Liver (tissue), 9 donors: ENCODE data around the gene ROR1. TPM values are rescaled to one million over a fixed set of nuclear protein-coding genes. Genes with fewer than 3 reads are reported as not detected.

ENCODE experiments used
- DNase-seq: peaks from one replicate; pipeline ENCODE4 v3.0.0-alpha.2; 2017; ENCODE audit warnings: low spot score
- H3K27ac ChIP-seq, 2 donors: one replicate each; pipeline ENCODE4 v1.7.0; 2013; ENCODE audit warnings: inconsistent platforms in 2 of 2, low read length in 2 of 2, control low read depth in 1 of 2, low read depth in 1 of 2, mild to moderate bottlenecking in 1 of 2
- H3K27me3 ChIP-seq, 4 donors: one replicate each; pipeline versions ENCODE4 v1.6.1 to v1.7.0; 2013; ENCODE audit warnings: low read length in 3 of 4, inconsistent platforms in 1 of 4, mild to moderate bottlenecking in 1 of 4, moderate library complexity in 1 of 4; ENCODE audit not compliant: control insufficient read depth in 4 of 4, insufficient read depth in 4 of 4
- H3K36me3 ChIP-seq, 4 donors: one replicate each; pipeline versions ENCODE4 v1.6.1 to v1.7.0; 2013; ENCODE audit warnings: low read length in 3 of 4, mild to moderate bottlenecking in 3 of 4, low read depth in 1 of 4, moderate library complexity in 1 of 4; ENCODE audit not compliant: control insufficient read depth in 4 of 4, insufficient read depth in 3 of 4
- H3K4me1 ChIP-seq, 4 donors: one replicate each; pipeline versions ENCODE4 v1.6.1 to v1.7.0; 2013; ENCODE audit warnings: low read length in 3 of 4, mild to moderate bottlenecking in 3 of 4, moderate library complexity in 1 of 4; ENCODE audit not compliant: control insufficient read depth in 4 of 4, insufficient read depth in 4 of 4
- H3K4me3 ChIP-seq, 3 donors: one replicate each; pipeline versions ENCODE4 v1.6.1 to v1.7.0; 2013; ENCODE audit warnings: low read length in 3 of 3, control low read depth in 1 of 3, low read depth in 1 of 3, mild to moderate bottlenecking in 1 of 3
- H3K9ac ChIP-seq, 2 donors: one replicate each; pipeline ENCODE4 v1.7.0; 2013; ENCODE audit warnings: low read length in 2 of 2, mild to moderate bottlenecking in 2 of 2, moderate library complexity in 2 of 2, control low read depth in 1 of 2, low read depth in 1 of 2
- H3K9me3 ChIP-seq, 4 donors: one replicate each; pipeline versions ENCODE4 v1.6.1 to v1.7.0; 2013; ENCODE audit warnings: low read length in 3 of 4; ENCODE audit not compliant: control insufficient read depth in 4 of 4
- EGR1 ChIP-seq, 2 donors: IDR thresholded peaks; 2 replicates each; pipeline ENCODE4 v1.6.1; 2016 to 2018; ENCODE audit warnings: antibody characterized with exemption in 2 of 2, low read depth in 2 of 2
- FOXA2 ChIP-seq: IDR thresholded peaks from 2 replicates; pipeline ENCODE4 v1.6.1; 2016; ENCODE audit warnings: antibody characterized with exemption
- GABPA ChIP-seq, 2 donors: IDR thresholded peaks in 1 of 2; conservative IDR thresholded peaks in 1 of 2; 2 replicates each; pipeline ENCODE4 v1.6.1; 2016; ENCODE audit warnings: antibody characterized with exemption in 2 of 2, mild to moderate bottlenecking in 1 of 2, moderate library complexity in 1 of 2
- HNF4A ChIP-seq, 2 donors: conservative IDR thresholded peaks; 2 replicates each; pipeline ENCODE4 v1.6.1; 2016; ENCODE audit warnings: antibody characterized with exemption in 2 of 2, mild to moderate bottlenecking in 2 of 2
- HNF4G ChIP-seq: IDR thresholded peaks from 2 replicates; pipeline ENCODE4 v1.6.1; 2016; ENCODE audit warnings: antibody characterized with exemption
- JUND ChIP-seq, 2 donors: IDR thresholded peaks; 2 replicates each; pipeline ENCODE4 v1.6.1; 2016; ENCODE audit warnings: antibody characterized with exemption in 2 of 2
- NR2F2 ChIP-seq: IDR thresholded peaks from 2 replicates; pipeline ENCODE4 v1.6.1; 2016; ENCODE audit warnings: antibody characterized with exemption
- RXRA ChIP-seq, 2 donors: IDR thresholded peaks; 2 replicates each; pipeline ENCODE4 v1.6.1; 2017 to 2018; ENCODE audit warnings: antibody characterized with exemption in 2 of 2, mild to moderate bottlenecking in 1 of 2
- SP1 ChIP-seq: IDR thresholded peaks from 2 replicates; pipeline ENCODE4 v1.6.1; 2018; ENCODE audit warnings: antibody characterized with exemption, mild to moderate bottlenecking
- TAF1 ChIP-seq: conservative IDR thresholded peaks from 2 replicates; pipeline ENCODE4 v1.6.1; 2016; ENCODE audit warnings: antibody characterized with exemption, mild to moderate bottlenecking
- YY1 ChIP-seq: IDR thresholded peaks from 2 replicates; pipeline ENCODE4 v1.6.1; 2016; ENCODE audit warnings: antibody characterized with exemption, mild to moderate bottlenecking
- WGBS: extraction: QIAGEN DNeasy Blood & Tissue Kit; methylation state at CpG from one replicate; pipeline ENCODE4 v1.1.7; 2013; 5-methylcytosine and 5-hydroxymethylcytosine counted together
- polyA plus RNA-seq, 2 donors: library from polyadenylated mRNA; stranded (reverse) in 1 of 2; unstranded in 1 of 2; fragments of 200-250 nt in 1 of 2; fragments of >200 nt in 1 of 2; fragmentation: Nextera tagmentation in 1 of 2; extraction: Ambion mirVana in 1 of 2; gene quantifications; one replicate each; pipeline versions ENCODE4 v1.2.1 to v1.2.3, GENCODE V29; 2013 to 2015
- total RNA-seq, 2 donors: library from RNA; depleted of rRNA; stranded (reverse); fragments of >200 nt; gene quantifications; one replicate each; pipeline ENCODE4 v1.2.3, GENCODE V29; 2014
- TF ChIP-seq, protein P1 (sequence below): IDR thresholded peaks from 2 replicates; pipeline ENCODE4 v1.6.1; 2016; ENCODE audit warnings: antibody characterized with exemption
- TF ChIP-seq, protein P2 (sequence below): IDR thresholded peaks from 2 replicates; pipeline ENCODE4 v1.6.1; 2016; ENCODE audit warnings: antibody characterized with exemption, mild to moderate bottlenecking
- TF ChIP-seq, protein P3 (sequence below): IDR thresholded peaks from 2 replicates; pipeline ENCODE4 v1.6.1; 2016; ENCODE audit warnings: antibody characterized with exemption
- TF ChIP-seq, protein P4 (sequence below): fragments of 150-350 bp; IDR thresholded peaks from 2 replicates; pipeline ENCODE4 v1.5.1; 2017; ENCODE audit warnings: improper control_type of control experiment, low read depth, low read length; ENCODE audit not compliant: missing input control
- TF ChIP-seq, protein P5 (sequence below): IDR thresholded peaks from 2 replicates; pipeline ENCODE4 v1.6.1; 2016; ENCODE audit warnings: antibody characterized with exemption
- donor health status: healthy.
- donor health status: healthy.
- donor health status: healthy.
- donor health status: healthy.
- donor health status: healthy.

The ROR1 gene
- total and polyA plus RNA-seq, 4 donors = 0.15 to 0.98 (median 0.37) TPM

DNA sequence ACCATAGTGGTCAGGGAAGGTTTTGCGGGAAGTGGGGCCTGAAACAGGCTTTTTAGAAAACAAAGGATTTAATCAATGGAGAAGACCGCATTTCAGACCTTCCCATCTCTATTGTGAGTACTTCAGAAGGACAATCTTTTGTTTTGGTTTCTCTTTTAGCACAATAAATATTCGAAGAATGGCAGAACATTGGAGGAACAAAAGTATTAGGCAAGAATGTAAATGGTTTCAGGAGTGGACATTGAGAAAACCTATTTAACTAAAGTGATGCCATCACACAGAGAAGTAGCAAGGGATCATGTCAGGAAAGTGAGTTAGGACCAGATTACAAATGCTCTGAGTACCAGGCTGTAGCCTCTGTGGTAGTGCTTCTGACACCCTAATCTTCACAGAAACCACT, 402.8 kb downstream of the ROR1 start:
- Histone ChIP-seq H3K9ac (no peak overlapping the region), H3K27ac (no peak overlapping the region), H3K36me3 (no peaks in the 10 kb centered on the region), H3K4me3 (no peak overlapping the region), H3K4me1 (no peaks in the 10 kb centered on the region), H3K27me3 (no peaks in the 10 kb centered on the region), H3K9me3 (no peaks in the 10 kb centered on the region)
- DNase-seq = no peak
- TF ChIP-seq EGR1 (IDR thresholded peaks at IDR 0.05; ENCODE audit: low read depth in 2 of 2) (no peak), SP1 (no peak), RXRA (IDR thresholded peaks at IDR 0.05) (no peak), FOXA2 (no peak), YY1 (no peak), TAF1 (no peak), NR2F2 (no peak), HNF4G (no peak), GABPA (IDR thresholded peaks at IDR 0.05 in 1 of 2, conservative IDR thresholded peaks at IDR 0.05 in 1 of 2) (no peak), HNF4A (conservative IDR thresholded peaks at IDR 0.05) (no peak)
- TF ChIP-seq, protein P1, sequence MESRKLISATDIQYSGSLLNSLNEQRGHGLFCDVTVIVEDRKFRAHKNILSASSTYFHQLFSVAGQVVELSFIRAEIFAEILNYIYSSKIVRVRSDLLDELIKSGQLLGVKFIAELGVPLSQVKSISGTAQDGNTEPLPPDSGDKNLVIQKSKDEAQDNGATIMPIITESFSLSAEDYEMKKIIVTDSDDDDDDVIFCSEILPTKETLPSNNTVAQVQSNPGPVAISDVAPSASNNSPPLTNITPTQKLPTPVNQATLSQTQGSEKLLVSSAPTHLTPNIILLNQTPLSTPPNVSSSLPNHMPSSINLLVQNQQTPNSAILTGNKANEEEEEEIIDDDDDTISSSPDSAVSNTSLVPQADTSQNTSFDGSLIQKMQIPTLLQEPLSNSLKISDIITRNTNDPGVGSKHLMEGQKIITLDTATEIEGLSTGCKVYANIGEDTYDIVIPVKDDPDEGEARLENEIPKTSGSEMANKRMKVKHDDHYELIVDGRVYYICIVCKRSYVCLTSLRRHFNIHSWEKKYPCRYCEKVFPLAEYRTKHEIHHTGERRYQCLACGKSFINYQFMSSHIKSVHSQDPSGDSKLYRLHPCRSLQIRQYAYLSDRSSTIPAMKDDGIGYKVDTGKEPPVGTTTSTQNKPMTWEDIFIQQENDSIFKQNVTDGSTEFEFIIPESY = no peak
- TF ChIP-seq, protein P2, sequence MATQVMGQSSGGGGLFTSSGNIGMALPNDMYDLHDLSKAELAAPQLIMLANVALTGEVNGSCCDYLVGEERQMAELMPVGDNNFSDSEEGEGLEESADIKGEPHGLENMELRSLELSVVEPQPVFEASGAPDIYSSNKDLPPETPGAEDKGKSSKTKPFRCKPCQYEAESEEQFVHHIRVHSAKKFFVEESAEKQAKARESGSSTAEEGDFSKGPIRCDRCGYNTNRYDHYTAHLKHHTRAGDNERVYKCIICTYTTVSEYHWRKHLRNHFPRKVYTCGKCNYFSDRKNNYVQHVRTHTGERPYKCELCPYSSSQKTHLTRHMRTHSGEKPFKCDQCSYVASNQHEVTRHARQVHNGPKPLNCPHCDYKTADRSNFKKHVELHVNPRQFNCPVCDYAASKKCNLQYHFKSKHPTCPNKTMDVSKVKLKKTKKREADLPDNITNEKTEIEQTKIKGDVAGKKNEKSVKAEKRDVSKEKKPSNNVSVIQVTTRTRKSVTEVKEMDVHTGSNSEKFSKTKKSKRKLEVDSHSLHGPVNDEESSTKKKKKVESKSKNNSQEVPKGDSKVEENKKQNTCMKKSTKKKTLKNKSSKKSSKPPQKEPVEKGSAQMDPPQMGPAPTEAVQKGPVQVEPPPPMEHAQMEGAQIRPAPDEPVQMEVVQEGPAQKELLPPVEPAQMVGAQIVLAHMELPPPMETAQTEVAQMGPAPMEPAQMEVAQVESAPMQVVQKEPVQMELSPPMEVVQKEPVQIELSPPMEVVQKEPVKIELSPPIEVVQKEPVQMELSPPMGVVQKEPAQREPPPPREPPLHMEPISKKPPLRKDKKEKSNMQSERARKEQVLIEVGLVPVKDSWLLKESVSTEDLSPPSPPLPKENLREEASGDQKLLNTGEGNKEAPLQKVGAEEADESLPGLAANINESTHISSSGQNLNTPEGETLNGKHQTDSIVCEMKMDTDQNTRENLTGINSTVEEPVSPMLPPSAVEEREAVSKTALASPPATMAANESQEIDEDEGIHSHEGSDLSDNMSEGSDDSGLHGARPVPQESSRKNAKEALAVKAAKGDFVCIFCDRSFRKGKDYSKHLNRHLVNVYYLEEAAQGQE = no peak
- TF ChIP-seq, protein P3, sequence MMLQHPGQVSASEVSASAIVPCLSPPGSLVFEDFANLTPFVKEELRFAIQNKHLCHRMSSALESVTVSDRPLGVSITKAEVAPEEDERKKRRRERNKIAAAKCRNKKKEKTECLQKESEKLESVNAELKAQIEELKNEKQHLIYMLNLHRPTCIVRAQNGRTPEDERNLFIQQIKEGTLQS = no peak
- TF ChIP-seq, protein P4, sequence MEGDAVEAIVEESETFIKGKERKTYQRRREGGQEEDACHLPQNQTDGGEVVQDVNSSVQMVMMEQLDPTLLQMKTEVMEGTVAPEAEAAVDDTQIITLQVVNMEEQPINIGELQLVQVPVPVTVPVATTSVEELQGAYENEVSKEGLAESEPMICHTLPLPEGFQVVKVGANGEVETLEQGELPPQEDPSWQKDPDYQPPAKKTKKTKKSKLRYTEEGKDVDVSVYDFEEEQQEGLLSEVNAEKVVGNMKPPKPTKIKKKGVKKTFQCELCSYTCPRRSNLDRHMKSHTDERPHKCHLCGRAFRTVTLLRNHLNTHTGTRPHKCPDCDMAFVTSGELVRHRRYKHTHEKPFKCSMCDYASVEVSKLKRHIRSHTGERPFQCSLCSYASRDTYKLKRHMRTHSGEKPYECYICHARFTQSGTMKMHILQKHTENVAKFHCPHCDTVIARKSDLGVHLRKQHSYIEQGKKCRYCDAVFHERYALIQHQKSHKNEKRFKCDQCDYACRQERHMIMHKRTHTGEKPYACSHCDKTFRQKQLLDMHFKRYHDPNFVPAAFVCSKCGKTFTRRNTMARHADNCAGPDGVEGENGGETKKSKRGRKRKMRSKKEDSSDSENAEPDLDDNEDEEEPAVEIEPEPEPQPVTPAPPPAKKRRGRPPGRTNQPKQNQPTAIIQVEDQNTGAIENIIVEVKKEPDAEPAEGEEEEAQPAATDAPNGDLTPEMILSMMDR = no peak
- TF ChIP-seq, protein P5, sequence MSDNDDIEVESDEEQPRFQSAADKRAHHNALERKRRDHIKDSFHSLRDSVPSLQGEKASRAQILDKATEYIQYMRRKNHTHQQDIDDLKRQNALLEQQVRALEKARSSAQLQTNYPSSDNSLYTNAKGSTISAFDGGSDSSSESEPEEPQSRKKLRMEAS = no peak
- WGBS = 84% methylated on average over 3 of the region's 3 CpGs

- Histone ChIP-seq H3K27me3 (no peaks in the 10 kb centered on the region), H3K36me3 (no peaks in the 10 kb centered on the region), H3K4me3 (no peak overlapping the region), H3K4me1 (no peaks in the 10 kb centered on the region), H3K9me3 (no peaks in the 10 kb centered on the region), H3K9ac (no peak overlapping the region), H3K27ac (no peak overlapping the region)
- WGBS = 93% methylated on average over 4 of the region's 4 CpGs
- DNase-seq = no peak
- TF ChIP-seq, protein P3 = no peak
- TF ChIP-seq YY1 = no peak
- TF ChIP-seq, protein P1 = no peak
- TF ChIP-seq SP1 = no peak
- TF ChIP-seq, protein P4 = no peak
- TF ChIP-seq JUND (IDR thresholded peaks at IDR 0.05) = no peak
Observed at GRCh38 chr1:64179588-64179987, 405.8 kb downstream of the ROR1 start.
